KG1 (cell line): ENCODE measurements around the gene AKR1A1.
"Not testable (repeated sequence)": the region's sequence is repeated elsewhere in the genome, so short reads cannot be mapped to it uniquely, and the experiment has no call there.

Source experiments
- DNase-seq: peaks from one replicate; lab custom pipeline; 2025; lab: John Stamatoyannopoulos, UW

Gene AKR1A1

DNA sequence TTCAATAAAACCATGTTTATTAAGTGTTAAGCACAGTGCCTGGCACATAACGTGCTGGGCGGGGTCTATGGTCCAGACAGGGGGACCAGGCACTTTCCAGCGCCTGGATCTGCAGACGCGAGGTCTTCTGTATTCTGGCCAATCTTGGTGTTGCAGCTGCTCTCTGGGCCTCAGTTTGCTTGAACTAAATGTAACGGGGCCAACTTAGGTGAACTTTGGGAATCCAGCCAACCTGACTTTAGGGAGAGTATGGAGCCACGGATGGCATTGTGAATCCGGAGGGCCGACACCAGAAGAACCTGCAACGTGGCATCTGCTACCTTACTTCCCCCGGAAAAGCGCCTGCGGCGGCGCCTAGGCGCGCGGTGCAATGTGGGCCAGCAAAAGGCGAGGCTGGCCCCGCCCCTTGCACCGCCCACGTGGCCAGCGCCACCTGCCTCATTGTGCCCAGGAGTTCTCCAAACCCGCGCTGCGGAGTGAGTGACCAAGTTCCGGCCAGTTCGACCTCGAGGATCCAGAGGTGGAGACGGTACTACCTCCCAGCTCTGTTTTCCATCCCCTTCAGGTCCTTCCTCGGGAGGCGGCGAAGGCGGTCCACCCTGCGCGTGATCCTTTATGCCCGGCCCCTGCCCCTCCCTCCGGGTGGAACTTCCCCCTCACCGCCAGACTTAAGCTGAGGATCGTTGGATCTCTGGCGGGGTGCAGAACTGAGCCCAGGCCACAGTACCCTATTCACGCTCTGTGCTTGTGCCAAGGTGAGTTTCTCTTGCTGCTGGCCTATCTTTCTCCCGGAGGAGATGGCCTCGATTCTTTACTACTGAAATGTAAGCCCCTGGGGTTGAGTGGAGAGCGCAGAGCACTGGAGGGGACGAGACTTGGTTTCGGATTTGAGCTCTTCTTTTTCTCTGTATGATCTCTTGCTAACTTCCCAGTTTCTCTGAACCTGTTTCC is at the start of gene AKR1A1:
TSS of gene AKR1A1 (plus strand) at position 426 of the 951 bp plus-strand sequence. CDS start 10,969 bp downstream, outside the sequence.
- DNase-seq, result peak; percentile 96

DNA sequence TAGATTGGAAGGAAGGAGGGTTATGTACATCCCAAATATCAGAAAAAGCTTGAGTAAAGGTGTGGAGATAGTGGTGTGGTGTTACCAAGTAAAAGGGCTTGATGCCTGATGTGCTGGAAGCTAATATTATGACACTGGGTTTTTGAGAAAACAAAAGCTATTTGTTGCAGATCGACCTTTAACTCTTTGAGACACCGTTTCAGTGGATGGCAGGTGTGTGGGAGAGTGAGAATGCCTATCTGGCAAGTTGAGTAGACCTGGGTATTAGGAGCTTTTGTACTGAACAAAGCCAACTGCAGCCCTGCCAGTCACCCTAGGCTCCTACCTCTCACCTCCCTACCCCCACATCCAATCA is 49.1 kb upstream of the AKR1A1 start:
- DNase-seq, result no peak

DNA sequence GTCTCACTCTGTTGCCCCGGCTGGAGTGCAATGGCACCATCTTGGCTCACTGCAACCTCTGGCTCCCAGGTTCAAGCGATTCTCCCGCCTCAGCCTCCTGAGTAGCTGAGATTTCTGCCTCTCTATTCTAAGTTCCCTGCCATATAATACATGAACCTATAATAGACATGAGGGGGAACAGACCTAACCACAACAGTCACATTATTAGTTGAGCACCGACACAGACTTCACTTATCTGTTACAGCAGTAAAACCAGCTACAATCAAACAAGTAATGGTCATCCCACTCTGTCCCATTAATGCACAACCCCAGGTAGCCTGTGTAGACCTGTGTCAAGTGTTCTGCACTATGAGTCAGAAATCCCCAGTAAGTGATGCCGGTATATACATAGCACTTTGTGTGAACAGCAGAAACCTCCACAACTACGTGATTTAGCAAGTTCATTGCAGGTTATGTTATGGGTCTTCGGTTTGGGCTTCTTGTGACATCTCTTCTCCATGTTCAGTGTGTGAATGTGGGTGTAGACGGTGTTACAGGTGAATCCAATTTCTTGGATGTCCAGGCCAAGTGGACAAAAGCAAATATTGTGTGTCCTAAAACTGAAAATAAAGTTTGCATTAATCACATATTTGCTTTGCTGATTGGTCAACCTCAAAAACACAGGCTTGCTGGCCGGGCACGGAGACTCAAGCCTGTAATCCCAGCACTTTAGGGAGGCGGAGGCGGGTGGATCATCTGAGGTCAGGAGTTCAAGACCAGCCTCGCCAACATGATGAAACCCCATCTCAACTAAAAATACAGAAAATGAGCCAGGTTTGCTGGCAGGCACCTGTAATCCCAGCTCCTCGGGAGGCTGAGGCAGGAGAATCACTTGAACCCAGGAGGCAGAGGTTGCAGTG is 46.9 kb upstream of the AKR1A1 start:
- DNase-seq, result no peak

DNA sequence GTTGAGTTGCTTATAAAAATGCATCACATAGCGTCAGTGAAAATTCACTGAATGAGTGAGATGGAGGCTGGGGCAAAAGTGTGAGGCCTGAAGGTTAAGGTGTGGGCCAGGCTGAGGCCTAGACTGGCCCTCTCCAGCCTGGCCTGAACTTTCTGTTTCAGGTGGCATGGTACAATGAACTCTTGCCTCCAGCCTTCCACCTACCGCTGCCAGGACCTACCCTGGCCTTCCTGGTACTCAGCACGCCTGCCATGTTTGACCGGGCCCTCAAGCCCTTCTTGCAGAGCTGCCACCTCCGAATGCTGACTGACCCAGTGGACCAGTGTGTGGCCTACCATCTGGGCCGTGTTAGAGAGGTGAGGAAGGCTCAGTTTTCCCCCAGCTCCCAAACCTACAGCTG is 43.4 kb upstream of the AKR1A1 start:
- no peak for DNase-seq

DNA sequence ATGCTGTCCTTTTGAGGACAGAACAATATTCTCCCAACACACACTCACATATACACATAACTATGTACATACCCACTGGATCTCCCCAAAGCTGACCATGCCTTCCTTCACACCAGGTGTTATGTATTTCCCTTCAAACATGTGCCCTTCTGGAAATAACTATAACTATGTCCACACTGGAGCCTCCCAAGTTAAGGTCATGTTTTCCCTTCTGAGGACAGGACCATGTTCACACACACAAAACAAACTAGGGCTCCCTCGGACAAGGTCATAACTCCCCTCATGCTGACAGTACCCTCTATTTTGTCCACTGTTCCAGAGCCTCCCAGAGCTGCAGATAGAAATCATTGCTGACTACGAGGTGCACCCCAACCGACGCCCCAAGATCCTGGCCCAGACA is 42.7 kb upstream of the AKR1A1 start:
- no peak for DNase-seq

DNA sequence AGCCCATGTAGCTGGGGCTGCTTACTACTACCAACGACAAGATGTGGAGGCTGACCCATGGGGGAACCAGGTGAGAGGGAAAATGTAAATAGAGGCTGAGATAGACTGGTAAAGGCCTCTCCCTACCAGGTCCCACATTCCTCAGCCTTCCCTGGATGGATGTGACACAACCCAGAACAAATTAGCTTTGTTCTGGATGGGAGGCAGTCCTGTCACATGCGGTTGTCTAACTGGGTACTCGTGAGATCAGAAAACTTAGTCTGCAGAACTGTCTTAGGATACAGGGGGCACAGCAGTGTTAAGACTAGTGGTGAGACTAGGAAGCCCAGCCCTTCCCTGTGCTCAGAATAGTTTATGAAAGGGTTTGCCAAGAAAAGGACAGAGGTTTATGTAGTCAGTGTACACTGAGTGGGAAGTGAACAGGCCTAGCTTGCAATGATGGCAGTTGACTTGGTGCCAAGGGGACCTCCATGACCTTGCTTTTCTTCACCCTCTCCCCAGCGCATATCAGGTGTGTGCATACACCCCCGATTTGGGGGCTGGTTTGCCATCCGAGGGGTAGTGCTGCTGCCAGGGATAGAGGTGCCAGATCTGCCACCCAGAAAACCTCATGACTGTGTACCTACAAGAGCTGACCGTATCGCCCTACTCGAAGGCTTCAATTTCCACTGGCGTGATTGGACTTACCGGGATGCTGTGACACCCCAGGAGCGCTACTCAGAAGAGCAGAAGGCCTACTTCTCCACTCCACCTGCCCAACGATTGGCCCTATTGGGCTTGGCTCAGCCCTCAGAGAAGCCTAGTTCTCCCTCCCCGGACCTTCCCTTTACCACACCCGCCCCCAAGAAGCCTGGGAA is 42.1 kb upstream of the AKR1A1 start:
- no peak for DNase-seq

DNA sequence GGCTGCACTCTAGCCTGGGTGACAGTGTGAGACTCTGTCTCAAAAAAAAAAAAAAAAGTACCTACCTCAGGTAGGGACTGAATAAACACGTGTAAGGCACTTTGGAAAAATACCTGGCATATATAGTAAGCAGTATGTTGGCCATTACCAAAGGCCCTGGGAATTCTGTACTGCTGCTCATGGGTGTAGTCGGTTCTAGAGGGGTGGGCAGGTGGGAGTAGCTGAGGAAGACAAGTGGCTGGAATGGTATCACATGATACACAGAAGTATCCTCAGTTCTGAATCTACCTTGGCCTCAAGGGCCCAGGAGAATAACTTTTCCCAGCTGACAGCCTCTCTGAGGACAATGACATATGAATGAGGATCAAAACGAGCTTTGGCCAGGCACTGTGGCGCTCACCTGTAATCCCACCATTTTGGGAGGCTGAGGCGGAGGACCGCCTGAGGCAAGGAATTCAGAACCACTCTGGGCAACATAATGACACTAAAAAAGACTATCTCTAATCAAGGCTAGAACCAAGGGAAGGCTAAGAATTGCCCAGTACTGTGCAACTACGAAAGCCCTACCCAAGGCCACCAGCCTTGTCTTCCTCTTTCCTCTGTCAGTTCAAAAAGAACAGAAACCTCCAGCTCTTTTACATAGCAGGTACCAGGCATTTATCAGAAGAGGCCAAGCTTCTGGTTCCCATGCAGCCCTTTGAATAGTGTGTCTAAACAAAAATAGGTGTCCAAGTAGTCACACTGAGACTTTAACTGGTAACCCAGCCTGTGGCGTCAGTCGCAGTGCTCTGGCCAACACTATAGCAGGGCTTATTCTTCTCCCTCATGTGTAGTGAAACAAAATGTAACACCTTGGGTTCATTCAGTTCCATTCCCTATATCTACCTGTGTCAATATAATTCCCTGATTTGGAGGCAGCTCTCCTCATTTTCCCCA is 40.3 kb upstream of the AKR1A1 start:
- no peak for DNase-seq

DNA sequence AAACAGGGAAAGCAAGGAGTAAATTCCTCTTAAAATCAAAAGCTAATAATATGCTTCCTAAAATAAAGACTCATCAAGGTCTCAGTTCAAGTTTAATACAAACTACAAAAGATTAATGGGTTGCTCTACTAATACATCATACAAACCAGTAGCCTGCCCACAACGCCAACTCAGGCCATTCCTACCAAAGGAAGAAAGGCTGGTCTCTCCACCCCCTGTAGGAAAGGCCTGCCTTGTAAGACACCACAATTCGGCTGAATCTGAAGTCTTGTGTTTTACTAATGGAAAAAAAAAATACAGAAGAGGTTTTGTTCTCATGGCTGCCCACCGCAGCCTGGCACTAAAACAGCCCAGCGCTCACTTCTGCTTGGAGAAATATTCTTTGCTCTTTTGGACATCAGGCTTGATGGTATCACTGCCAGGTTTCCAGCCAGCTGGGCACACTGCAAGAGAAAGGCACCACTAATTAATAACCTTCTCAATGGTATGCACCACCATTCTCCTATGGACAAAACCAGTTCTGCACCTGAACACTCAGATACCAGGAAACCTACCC is 39.6 kb upstream of the AKR1A1 start:
- no peak for DNase-seq

DNA sequence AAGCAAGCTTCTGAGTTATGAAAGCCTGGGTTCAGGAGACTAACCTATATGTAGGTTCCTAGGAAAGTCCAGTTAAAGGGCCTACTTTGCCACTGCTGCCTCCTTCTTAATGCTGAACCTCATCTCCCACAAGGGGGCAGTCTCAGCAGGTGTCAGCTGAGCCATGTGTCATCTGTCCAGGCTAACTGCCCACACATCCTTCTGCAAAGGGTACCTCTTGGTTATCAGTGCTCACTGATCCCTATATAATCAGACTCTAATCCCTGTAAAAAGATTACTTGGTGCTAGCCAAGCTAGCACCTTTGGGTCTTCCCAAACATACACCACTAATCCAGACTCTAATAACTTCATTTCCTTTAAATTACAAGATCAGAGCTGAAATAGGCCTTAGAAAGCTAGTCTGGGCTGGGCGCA is 38.0 kb upstream of the AKR1A1 start:
- DNase-seq, result peak; percentile 22

DNA sequence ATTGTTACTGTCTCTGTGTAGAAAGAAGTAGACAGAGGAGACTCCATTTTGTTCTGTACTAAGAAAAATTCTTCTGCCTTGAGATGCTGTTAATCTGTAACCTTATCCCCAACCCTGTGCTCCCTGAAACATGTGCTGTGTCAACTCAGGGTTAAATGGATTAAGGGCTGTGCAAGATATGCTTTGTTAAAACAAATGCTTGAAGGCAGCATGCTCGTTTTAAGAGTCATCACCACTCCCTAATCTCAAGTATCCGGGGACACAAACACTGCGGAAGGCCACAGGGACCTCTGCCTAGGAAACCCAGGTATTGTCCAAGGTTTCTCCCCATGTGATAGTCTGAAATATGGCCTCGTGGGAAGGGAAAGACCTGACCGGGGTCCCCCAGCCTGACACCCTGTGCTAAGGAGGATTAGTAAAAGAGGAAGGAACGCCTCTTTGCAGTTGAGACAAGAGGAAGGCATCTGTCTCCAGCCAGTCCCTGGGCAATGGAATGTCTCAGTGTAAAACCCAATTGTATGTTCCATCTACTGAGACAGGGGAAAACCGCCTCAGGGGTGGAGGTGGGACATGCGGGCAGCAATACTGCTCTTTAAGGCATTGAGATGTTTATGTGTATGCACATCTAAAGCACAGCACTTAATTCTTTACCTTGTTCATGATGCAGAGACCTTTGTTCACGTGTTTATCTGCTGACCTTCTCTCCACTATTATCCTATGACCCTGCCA is 36.9 kb upstream of the AKR1A1 start:
- DNase-seq, result not testable (repeated sequence)

DNA sequence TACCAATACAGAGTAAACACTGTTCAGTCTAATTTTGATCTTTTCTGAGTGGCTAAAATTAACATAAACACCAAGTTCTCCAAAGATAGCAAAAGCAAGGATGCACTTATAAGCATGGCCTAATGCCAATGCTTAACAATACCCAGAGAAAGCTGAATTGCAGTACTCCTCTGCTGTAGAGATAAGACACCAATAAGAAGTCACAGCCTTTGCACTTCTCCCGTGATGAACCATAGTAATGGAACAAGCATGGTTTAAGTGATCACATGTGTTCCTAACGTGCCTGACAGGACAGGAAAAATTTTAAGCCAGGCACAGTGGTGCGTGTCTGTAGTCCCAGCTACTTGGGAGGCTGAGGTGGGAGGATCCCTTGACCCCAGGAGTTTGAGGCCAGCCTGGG is 34.6 kb upstream of the AKR1A1 start:
- no peak for DNase-seq

DNA sequence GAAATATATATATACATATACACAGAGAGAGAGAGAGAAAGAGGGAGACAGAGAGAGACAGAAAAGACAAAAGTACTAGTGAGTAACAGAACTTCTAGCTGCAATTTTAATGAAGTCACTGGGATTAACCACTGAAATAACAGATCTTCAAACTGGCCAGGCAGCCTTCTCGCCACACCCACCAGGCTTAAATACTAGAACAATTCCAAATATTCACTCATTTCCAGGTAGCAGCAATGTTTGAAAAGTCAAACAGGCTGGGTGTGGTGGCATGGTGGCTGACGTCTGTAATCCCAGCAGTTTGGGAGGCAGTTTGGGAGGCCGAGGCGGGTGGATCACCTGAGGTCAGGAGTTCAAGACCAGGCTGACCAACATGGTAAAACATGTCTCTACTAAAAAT is 34.2 kb upstream of the AKR1A1 start:
- DNase-seq, result no peak

DNA sequence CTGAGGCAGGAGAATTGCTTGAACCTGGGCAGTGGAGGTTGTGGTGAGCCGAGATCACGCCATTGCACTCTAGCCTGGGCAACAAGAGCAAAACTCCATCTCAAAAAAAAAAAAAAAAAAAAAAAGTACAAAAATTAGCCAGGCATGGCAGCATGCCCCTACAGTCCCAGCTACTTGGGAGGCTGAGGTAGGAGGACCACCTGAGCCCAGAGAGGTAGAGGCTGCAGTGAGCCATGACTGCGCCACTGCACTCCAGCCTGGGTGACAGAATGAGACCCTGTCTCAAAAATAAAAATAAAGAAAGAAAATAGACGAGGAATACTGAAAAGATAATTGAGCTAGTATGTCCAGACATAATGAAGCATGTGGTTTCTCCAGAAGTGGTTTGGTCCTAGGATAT is 32.3 kb upstream of the AKR1A1 start:
- DNase-seq, result not testable (repeated sequence)

DNA sequence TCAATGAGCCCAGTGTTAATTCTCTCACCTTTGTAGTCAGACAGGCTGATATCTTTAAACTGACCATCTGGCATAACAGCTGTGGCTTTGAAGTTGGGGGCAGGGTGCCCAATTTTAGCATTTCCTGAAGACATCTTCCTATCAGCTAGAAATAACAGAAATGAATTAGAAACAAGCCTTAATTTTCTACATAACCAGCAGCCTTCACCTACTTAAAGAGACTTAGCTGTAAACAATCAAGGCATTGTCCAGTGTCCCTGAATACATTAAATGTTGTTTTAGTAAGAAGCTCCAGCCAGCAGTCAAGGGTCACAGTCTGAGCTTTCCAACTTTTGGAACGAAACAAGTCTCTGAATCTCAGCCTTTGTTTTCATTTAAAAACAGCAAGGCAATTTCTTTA is 31.7 kb upstream of the AKR1A1 start:
- no peak for DNase-seq

DNA sequence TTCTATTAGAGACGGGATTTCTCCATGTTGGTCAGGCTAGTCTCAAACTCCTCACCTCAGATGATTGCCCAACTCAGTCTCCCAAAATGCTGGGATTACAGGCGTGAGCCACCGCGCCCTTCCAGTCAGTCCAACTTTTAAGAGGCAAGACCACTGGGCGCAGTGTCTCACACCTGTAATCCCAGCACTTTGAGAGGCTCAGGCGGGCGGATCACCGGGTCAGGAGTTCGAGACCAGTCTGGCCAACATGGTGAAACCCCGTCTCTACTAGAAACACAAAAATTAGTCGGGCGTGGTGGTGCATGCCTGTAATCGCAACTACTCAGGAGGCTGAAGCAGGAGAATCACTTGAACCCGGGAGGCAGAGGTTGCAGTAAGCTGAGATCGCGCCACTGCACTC is 30.9 kb upstream of the AKR1A1 start:
- not testable (repeated sequence) for DNase-seq

DNA sequence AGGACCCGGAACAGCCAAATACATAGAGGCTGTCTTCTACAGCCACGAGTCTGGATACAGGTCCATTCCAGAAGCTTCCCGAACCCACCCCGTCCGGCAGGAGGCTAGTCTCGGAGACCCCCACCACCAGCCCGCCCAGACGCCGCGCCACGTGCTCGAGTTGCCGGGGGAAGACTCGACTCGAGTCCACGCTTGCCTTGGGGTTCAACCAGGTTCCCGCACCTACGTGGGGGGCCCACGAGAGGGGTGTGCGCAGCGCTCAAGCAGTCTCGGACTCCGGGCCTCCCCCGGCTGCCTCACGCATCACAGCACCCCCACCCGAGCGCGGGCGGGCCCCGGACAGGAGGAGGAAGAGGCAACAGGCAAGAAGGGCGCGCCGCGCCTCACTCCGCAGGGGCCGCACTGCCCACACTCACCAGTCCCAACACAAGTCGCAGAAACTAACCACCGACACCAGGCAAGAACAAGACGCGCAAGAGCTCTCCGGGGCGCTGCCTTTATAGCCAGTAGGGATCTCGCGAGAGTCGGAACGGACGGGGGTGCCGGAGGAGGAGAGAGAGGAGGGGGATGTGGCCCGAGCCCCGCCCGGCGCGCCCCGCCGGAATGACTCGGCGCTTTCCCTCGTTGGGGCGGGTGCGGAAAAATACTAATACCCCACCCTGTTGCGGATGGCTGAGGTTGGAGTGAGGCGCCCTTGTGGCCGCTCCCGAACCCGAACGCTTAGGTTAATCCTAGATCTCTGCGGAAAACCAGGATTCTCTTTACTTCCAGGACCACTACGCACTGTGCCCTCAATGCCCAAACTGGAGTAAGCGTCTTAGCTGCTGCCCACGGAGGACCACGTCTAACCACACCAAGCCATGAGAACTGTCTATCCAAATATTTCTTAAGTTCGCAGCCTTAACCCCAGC is 29.0 kb upstream of the AKR1A1 start, which contains the start of gene PRDX1:
TSS of gene PRDX1 (minus strand) at position 472 of the 911 bp plus-strand sequence. CDS start 2,841 bp downstream, outside the sequence.
- DNase-seq, result peak; percentile 84

DNA sequence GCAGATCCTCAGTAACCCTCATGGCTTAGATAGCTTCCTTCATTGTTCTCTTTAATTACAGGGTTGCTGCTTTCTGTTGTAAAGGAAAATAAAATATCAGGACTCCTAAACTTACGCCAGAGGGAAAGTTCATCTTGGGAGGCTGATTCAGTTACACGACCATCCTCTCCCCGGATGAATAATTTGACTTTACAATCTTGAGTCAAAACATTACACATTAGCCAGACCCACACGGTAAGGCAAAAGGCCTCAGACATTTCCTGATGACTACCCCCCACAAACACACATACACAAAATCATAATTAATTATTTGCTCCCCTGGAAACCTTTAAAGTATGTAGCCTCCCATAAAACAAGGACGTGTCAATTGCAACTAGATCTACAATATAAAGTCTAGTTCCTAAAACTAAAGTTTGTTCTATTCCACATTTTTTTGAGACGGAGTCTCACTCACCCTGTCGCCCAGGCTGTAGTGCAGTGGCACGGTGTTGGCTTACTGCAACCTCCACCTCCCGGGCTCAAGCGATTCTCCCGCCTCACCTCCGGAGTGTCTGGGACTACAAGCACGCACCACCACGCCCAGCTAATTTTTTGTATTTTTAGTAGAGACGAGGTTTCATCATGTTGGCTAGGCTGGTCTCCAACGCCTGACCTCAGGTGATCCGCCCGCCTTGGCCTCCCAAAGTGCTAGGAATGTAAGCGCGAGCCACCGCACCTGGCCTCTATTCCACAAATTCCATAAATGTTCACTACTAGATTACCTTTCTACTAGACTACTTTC is 28.1 kb upstream of the AKR1A1 start:
- DNase-seq, result no peak

DNA sequence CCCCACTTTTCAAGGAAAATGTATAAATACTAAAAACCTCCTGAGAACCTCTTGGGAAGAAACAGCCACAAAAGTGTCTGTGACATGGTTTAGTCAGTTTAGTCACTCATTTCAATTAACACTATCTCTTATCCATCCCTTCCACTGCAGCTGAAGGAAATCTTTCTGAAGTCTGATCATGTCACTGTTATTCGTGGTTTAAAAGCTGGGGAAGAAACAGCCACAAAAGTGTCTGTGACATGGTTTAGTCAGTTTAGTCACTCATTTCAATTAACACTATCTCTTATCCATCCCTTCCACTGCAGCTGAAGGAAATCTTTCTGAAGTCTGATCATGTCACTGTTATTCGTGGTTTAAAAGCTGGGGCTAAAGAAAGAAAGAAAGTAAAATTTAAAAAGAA is 27.1 kb upstream of the AKR1A1 start:
- not testable (repeated sequence) for DNase-seq
